Keratinocyte (primary cell): ENCODE measurements around the gene MEIS2. TPM values are rescaled to one million over a fixed set of nuclear protein-coding genes. Genes with fewer than 3 reads are reported as not detected.

Experiments used
- DNase-seq: peaks from one replicate; pipeline ENCODE4 v3.0.0-alpha.2; 2011; ENCODE audit warnings: low read depth, missing footprints, low spot score
- FAIRE-seq: peaks from 2 replicates; lab custom pipeline; 2011; peaks lifted over from hg19 to GRCh38; lab: Jason Lieb, UNC
- H2AFZ ChIP-seq: 2 replicates; pipeline ENCODE4 v1.6.0; 2012; ENCODE audit warnings: low read length, control low read depth, inconsistent platforms; ENCODE audit not compliant: control insufficient read depth
- H3K27ac ChIP-seq: 2 replicates; pipeline ENCODE4 v1.5.1; 2011; ENCODE audit warnings: low read length; ENCODE audit not compliant: control insufficient read depth, insufficient read depth
- H3K27me3 ChIP-seq: 3 replicates; pipeline ENCODE4 v1.6.0; 2011; ENCODE audit warnings: low read length; ENCODE audit not compliant: control insufficient read depth, insufficient read depth; ENCODE audit errors: extremely low read depth
- H3K36me3 ChIP-seq, 2 experiments: 2 replicates in 1 of 2; 3 replicates in 1 of 2; pipeline ENCODE4 v1.5.1; 2011; ENCODE audit warnings: low read length in 2 of 2, mild to moderate bottlenecking in 1 of 2; ENCODE audit not compliant: control insufficient read depth in 2 of 2, insufficient read depth in 2 of 2; ENCODE audit errors: extremely low read depth in 1 of 2
- H3K4me1 ChIP-seq: 3 replicates; pipeline ENCODE4 v1.5.1; 2011; ENCODE audit warnings: low read length; ENCODE audit not compliant: control insufficient read depth, insufficient read depth; ENCODE audit errors: extremely low read depth
- H3K4me2 ChIP-seq: 3 replicates; pipeline ENCODE4 v1.6.0; 2011; ENCODE audit warnings: low read depth, low read length; ENCODE audit not compliant: control insufficient read depth, insufficient read depth; ENCODE audit errors: extremely low read depth
- H3K4me3 ChIP-seq, 3 experiments: fragments of 200-600 bp in 1 of 3; sonication (generic) in 1 of 3; 2 replicates in 2 of 3; 3 replicates in 1 of 3; pipeline ENCODE4 v1.5.1; 2011 to 2016; ENCODE audit warnings: low read length in 3 of 3, mild to moderate bottlenecking in 3 of 3, control low read depth in 2 of 3, inconsistent platforms in 1 of 3, low read depth in 1 of 3, mixed read lengths in 1 of 3, mixed run types in 1 of 3, moderate library complexity in 1 of 3; ENCODE audit not compliant: control insufficient read depth in 2 of 3, insufficient read depth in 2 of 3; ENCODE audit errors: extremely low read depth in 1 of 3
- H3K79me2 ChIP-seq: 2 replicates; pipeline ENCODE4 v1.6.0; 2012; ENCODE audit warnings: low read length; ENCODE audit not compliant: control insufficient read depth, insufficient read depth
- H3K9ac ChIP-seq: 3 replicates; pipeline ENCODE4 v1.6.0; 2011; ENCODE audit warnings: low read length; ENCODE audit not compliant: control insufficient read depth, insufficient read depth; ENCODE audit errors: extremely low read depth
- H3K9me1 ChIP-seq: 3 replicates; pipeline ENCODE4 v1.6.0; 2011; ENCODE audit warnings: low read length; ENCODE audit not compliant: control insufficient read depth, insufficient read depth; ENCODE audit errors: extremely low read depth
- H3K9me3 ChIP-seq: 2 replicates; pipeline ENCODE4 v1.5.1; 2012; ENCODE audit warnings: low read depth, low read length; ENCODE audit not compliant: control insufficient read depth
- H4K20me1 ChIP-seq: 3 replicates; pipeline ENCODE4 v1.6.0; 2011; ENCODE audit warnings: low read length; ENCODE audit not compliant: control insufficient read depth, insufficient read depth; ENCODE audit errors: extremely low read depth
- EZH2 ChIP-seq: IDR thresholded peaks from one replicate; pipeline ENCODE4 v1.6.1; 2012; ENCODE audit warnings: inconsistent platforms, mild to moderate bottlenecking, low read length, moderate library complexity
- dilution Hi-C: fragments of 300-500 bp; cut with MboI; formaldehyde crosslinking; loops from one replicate; pipeline ENCODE4 v1.7.0; 2020; ENCODE audit warnings: low sequenced_read_pairs; ENCODE audit not compliant: extremely low pct_ligation_motif_present
- polyA plus RNA-seq, 5 experiments: library from polyadenylated mRNA; depleted of rRNA in 3 of 5; stranded (reverse) in 3 of 5; stranded (forward) in 1 of 5; unstranded in 1 of 5; fragments of >200 nt; gene quantifications; 1 replicate in 1 of 5; 2 replicates in 3 of 5; 3 replicates in 1 of 5; pipeline versions ENCODE4 v1.2.1 to v1.2.3, GENCODE V29; 2011 to 2012; ENCODE audit warnings: missing spikeins in 2 of 5, low read depth in 1 of 5, low replicate concordance in 1 of 5
- TF ChIP-seq, protein P1 (sequence below), 3 experiments: IDR thresholded peaks in 1 of 3; conservative IDR thresholded peaks in 1 of 3; optimal IDR thresholded peaks in 1 of 3; 2 replicates in 2 of 3; 3 replicates in 1 of 3; pipeline versions ENCODE3 to v1.5.1; 2011; ENCODE audit warnings: low read length in 3 of 3, mild to moderate bottlenecking in 3 of 3, moderate library complexity in 2 of 3, control low read depth in 1 of 3, inconsistent platforms in 1 of 3; ENCODE audit not compliant: insufficient read depth in 2 of 3; ENCODE audit errors: extremely low read depth in 1 of 3

The MEIS2 gene
- polyA plus RNA-seq, 1 donor (not counting 4 experiments of a cell fraction or from before 2014, with no cell fraction given) = 11.4 TPM

GRCh38 chr15:37020852-37021251 is 79.5 kb downstream of the MEIS2 start:
- Histone ChIP-seq H3K27ac (no peak overlapping the region), H3K27me3 (no peaks in the 10 kb centered on the region), H2AFZ (no peak overlapping the region), H3K9me1 (no peaks in the 10 kb centered on the region), H3K36me3 (peaks cover 0 to 2% of the 10 kb centered on the region in 2 experiments), H3K4me1 (no peaks in the 10 kb centered on the region), H3K4me3 (no peak overlapping the region), H3K9me3 (no peaks in the 10 kb centered on the region), H4K20me1 (no peaks in the 10 kb centered on the region), H3K4me2 (no peak overlapping the region), H3K9ac (no peak overlapping the region), H3K79me2 (no peaks in the 10 kb centered on the region)
- FAIRE-seq (no peak), DNase-seq (no peak)
- TF ChIP-seq EZH2 = no peak
- TF ChIP-seq, protein P1, sequence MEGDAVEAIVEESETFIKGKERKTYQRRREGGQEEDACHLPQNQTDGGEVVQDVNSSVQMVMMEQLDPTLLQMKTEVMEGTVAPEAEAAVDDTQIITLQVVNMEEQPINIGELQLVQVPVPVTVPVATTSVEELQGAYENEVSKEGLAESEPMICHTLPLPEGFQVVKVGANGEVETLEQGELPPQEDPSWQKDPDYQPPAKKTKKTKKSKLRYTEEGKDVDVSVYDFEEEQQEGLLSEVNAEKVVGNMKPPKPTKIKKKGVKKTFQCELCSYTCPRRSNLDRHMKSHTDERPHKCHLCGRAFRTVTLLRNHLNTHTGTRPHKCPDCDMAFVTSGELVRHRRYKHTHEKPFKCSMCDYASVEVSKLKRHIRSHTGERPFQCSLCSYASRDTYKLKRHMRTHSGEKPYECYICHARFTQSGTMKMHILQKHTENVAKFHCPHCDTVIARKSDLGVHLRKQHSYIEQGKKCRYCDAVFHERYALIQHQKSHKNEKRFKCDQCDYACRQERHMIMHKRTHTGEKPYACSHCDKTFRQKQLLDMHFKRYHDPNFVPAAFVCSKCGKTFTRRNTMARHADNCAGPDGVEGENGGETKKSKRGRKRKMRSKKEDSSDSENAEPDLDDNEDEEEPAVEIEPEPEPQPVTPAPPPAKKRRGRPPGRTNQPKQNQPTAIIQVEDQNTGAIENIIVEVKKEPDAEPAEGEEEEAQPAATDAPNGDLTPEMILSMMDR (optimal IDR thresholded peaks at IDR 0.05 in 1 of 3, IDR thresholded peaks at IDR 0.05 in 1 of 3, conservative IDR thresholded peaks at IDR 0.05 in 1 of 3; ENCODE audit: extremely low read depth in 1 of 3, insufficient read depth in 2 of 3, low read length in 3 of 3) = no peak
- dilution Hi-C loops = no loop called here

GRCh38 chr15:37019479-37020433 is 80.6 kb downstream of the MEIS2 start:
- H3K79me2 ChIP-seq = no peaks in the 10 kb centered on the region
- H3K4me2 ChIP-seq = no peak overlapping the region
- no peak overlapping the region for H3K9ac ChIP-seq
- DNase-seq (no peak), FAIRE-seq (no peak)
- H2AFZ ChIP-seq = no peak overlapping the region
- dilution Hi-C loops = no loop called here
- TF ChIP-seq, protein P1 (optimal IDR thresholded peaks at IDR 0.05 in 1 of 3, IDR thresholded peaks at IDR 0.05 in 1 of 3, conservative IDR thresholded peaks at IDR 0.05 in 1 of 3; ENCODE audit: extremely low read depth in 1 of 3, insufficient read depth in 2 of 3, low read length in 3 of 3) = no peak
- no peak for TF ChIP-seq EZH2
- no peak overlapping the region for H3K4me3 ChIP-seq
- no peak overlapping the region for H3K27ac ChIP-seq
- H4K20me1 ChIP-seq = no peaks in the 10 kb centered on the region
- peaks cover 10% of the 10 kb centered on the region for H3K4me1 ChIP-seq
- peaks cover 0 to 2% of the 10 kb centered on the region in 2 experiments for H3K36me3 ChIP-seq
- no peaks in the 10 kb centered on the region for H3K27me3 ChIP-seq
- H3K9me3 ChIP-seq = no peaks in the 10 kb centered on the region
- H3K9me1 ChIP-seq = no peaks in the 10 kb centered on the region
